CD4-positive, alpha-beta T cell treated with Interleukin-17A for 4 hours (primary cell): ENCODE data around the gene GOLGA6A.
A peak's percentile ranks its signal among the peaks of the same experiment; 100 is the strongest.
"Not testable (repeated sequence)": the region's sequence is repeated elsewhere in the genome, so short reads cannot be mapped to it uniquely, and the experiment has no call there.

ENCODE experiments used
- DNase-seq: peaks from one replicate; pipeline ENCODE4 v3.0.0-alpha.2; 2020; ENCODE audit warnings: mixed read lengths

The GOLGA6A gene

DNA sequence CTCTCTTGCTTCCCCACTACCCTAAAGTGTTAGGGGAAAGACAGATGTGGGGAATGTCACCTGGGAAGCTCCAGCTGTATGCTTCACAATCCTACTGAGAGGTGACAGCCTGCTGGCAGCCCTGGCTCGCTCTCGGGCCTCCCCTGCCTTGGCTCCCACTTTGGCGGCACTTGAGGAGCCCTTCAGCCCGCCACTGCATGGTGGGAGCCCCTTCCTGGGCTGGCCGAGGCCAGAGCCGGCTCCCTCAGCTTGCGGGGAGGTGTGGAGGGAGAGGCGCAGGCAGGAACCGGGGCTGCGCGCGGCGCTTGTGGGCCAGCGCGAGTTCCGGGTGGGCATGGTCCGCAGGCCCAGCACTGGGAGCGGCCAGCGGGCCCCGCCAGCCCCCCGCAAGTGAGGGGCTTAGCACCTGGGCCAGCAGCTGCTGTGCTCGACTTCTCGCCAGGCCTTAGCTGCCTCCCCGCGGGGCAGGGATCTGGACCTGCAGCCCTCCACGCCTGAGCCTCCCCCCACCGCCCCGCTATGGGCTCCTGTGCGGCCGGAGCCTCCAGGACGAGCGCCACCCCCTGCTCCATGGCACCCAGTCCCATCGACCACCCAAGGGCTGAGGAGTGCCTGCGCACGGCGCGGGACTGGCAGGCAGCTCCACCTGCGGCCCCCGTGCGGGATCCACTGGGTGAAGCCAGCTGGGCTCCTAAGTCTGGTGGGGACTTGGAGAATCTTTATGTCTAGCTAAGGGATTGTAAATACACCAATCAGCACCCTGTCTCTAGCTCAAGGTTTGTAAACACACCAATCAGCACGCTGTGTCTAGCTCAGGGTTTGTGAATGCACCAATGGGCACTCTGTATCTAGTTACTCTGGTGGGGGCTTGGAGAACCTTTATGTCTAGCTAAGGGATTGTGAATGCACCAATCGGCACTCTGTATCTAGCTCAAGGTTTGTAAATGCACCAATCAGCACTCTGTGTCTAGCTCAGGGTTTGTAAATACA is 29.8 kb downstream of the GOLGA6A start:
- not testable (repeated sequence) for DNase-seq

- no peak for DNase-seq
These were observed 31.7 kb downstream of the GOLGA6A start for GRCh38 chr15:74050556-74051234.

DNA sequence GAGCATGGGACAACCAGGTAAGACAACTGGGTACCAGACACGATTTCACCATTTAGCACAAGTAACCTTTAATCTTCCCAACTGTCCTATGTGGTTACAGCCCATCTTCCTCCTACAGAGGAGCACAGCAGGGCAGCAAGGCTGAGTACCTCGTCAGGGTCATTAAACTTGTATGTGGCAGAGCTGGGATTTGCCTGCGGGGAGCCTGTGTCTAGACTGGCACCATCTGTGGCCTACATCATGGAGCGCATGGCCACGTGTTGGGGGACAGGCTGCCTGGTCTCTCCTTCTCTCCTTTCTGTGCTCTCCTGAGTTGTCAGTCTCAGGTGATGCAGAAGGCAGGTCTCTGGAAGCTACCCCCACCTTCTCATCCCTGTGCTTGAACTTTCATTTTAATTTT is 32.2 kb downstream of the GOLGA6A start:
- DNase-seq: no peak

DNA sequence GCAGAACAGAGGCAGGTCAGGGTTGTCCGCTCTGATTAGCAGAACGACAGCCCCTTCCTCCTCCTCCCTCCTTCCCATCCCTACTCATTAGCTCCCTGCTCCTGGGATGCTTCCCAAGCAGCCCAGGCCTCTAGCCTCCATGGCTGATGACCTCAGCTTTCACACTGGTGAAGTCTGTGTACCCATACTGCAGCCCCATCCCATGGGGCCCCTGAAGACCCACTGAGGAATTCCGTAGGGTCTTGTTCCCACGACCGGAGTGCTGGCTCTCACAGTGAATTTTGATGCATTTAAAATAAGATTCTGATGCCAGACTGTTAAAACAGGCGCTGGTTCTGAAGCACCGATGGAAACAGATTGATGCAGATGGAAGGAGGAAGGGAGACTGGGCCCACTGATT is 36.1 kb downstream of the GOLGA6A start:
- DNase-seq: no peak

GRCh38 chr15:74045636-74046274 is 36.6 kb downstream of the GOLGA6A start:
- no peak for DNase-seq

DNA sequence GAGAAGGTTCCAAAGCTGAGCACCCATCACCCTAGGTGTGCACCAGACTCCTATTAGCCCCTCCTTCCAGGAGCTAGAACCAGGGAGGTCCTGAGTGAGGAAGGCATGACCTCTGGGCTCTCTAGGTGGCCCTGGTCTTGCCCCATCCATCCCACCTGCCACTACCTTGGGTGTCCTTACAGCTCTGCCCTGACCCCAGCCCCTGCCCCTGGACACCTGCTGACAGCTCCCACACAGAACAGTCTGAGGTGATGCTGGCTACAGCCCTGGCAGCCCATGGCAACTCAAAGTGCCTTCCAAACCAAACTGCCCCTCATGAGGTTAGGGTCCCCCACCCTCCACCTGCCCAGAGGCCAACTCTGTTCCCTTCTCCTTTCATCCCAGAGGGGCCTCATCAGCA is 37.2 kb downstream of the GOLGA6A start:
- DNase-seq: no peak

- no peak for DNase-seq
These were observed 37.9 kb downstream of the GOLGA6A start for GRCh38 chr15:74044267-74045110.

DNA sequence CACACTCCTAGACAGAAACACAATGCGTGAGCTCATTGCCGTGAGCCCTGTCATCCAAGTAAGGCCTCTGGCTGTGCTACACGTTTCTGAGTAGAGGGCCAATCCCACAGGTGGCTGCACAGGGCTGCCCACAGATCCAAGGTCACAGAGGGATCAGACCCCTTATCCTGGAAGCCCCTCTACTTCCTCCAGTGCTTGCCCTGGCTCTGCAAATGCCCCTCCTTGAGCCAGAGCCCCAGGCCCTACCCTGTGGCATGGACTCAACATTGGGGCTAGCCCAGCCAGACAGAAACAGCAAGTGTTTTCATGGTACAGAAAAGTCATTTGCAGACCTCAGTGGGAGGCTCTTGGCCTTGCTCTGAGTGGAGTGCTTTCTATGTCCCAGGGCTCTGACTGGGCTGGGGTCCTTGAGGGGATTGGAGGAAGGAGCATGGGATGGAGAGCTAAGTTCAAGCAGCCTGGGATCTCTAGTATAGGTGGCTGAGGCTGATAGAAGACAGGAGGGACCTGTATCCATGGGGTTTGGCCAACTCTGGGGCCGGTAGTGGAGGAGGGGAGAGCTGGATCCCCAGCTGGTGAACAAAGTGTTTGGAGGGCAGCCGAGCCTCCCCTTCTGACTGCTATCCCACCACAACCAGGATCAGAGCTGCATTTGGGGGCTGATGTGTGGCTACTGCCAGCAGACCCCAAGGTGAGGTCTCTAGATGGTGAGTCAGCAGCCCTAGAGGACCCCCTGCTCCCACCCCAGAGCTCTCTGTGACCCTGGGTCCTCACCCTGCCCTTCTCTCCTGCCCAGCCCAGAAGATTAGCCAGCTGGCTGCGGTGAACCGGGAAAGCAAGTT is 38.7 kb downstream of the GOLGA6A start:
- no peak for DNase-seq

DNA sequence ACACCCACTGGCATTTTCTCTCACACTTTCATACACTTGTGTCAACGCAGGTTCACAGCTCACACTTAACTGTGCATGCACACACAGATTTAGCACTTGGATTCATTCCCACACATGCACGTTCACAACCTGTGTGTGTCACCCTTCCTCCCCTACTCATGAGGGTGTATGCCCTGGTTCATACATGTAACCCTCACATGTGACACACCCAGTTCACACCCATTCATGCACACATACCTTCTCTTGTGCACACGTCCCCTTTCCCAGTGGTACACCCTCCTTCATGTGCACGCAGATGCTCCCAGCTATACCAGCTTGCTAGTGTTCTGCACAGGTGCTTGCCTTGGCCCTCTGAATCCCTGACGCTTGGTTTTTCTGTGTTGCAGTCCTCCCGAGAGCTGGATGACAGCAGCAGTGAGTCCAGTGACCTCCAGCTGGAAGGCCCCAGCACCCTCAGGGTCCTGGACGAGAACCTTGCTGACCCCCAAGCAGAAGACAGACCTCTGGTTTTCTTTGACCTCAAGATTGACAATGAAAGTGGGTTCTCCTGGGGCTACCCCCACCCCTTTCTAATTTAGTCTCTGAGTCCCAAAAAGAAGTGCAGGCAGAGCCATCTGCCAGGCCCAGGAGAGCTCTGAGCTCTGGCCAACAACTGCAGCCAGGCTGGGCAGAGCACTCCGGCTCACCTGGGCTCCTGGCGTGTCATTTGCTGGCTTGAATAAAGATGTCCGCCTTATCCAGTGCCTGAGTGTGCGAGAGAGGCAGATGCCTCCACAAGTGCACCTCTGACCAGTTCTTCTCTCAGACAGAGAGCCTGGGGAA is 39.5 kb downstream of the GOLGA6A start:
- DNase-seq: no peak

DNA sequence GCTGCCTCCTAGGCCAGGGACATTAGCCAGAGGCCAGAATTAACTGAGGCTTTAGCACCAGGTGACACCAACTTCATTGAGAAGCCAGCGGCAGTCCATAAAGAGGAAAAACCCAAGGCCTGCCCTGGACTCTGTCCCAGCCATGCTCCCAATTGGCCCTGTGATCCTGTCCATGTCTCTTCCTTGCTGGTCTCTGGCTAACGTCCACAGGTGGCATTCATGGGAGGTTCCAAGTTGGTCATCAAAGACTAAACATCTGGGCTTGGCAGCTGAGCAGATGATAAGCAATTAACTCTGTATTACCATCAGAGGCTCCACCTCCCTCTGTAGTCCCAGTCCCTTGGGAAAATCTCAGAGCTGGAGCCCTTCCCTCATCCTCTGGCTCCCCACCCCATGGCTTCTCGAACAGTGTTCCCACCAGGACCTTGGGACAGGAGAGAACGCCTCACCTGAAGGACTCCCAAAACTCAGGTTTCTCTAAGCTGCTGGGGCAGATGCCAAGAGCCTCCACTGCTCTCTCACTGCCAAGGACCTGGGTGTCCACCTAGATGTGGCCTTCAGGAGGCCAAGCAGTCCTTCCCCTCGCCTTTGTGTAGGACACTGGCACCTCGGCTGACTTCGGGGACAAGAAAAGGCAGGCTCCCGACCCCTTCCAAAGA is 40.4 kb downstream of the GOLGA6A start:
- no peak for DNase-seq

GRCh38 chr15:74041311-74041756 is 41.0 kb downstream of the GOLGA6A start:
- DNase-seq: no peak

DNA sequence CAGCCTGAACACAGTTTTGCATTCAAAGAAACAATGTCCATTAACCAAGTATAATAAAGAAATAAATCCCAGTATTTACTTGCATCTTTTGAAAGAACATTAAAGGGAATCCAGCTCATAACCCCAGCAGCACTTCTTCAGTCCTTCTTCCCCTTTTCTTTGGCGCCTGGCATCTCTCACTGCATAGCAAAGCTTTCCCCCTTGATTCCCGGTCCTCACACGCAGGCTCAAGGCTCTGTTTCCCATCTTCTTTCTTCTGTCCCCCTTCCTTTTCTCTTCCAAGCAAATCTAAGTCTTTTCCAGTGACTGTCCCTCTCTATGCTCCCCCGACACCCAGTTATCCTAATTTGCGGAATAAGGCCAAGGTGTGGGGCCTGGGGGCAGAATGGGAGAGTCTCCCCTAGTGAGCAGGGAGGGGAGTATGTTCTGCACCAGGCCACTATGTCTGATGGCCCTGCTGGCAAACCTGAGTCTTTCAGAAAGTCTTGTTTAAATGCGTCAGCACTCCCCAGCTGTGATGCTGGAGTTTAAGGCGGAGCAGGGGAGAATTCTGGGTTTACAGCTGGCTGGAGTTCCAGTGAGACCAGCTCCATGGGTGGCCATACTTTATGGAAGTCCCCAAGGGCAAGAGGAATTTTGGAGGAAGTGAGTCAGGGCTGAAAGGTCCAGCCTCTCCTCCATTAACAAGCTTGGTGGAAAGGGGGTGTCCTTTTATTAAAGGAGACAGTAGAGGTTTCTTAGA is 42.1 kb downstream of the GOLGA6A start:
- DNase-seq: no peak

DNA sequence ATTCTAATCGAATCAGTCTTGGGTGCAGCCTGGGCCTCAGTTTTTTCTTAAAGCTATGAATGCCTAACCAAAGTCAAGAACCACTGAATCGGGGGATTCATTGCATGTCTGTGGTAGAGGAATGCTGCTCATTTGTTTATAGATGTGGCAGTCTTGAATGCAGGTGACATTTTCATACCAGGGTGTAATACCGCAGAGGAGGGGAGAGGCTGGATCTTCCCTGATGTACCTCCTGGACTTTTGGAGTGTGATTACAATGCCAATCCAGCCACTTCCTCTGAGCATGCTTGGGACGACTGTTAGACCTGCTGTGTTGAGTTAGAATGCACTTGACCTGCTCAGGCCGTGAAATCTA is 42.7 kb downstream of the GOLGA6A start:
- no peak for DNase-seq

DNA sequence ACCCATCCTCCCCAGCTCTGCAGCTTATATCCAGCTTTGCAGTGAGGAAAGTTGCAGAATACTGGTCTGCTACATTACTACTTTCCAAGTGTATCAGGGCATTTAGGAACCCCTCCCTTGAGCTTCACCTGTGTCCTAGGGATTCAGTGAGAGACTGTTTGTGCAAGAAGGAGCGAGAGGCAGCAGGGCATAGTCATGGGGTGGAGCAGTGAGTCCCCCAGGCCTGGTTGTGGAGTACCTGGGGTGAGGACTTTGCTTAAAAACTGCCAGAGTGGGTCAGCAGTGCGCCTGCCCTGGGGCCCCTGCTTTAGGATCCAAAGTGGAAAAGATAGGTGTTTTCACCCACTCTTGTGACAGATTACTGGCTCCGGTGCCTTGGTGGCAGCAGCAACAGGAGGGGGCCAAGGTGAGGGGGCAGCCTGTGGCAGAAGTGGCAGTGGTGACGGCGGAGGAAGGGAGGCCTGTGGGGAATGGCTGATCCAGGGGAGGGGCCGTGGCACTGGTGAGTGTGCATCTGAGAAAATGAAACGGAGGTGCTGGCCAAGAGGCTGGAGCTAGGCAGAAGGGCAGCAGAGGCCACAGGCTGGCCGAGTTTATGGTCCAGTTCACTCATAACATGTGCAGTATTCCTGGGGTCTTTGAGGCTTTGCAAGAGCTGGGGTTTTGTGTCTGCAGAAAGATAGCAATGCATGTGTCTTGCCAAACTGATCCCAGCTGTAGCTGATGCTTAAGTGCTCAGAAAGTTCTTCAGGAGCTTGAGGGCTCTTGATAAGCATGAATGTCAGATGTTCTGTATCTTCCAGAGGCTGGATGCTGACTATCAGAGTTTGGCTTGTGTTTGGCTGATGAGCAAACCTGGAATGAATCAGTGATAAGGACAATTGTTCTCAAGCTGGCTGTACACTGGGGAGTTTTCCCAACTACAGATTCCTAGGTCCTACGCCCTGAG is 43.4 kb downstream of the GOLGA6A start:
- DNase-seq: no peak

DNA sequence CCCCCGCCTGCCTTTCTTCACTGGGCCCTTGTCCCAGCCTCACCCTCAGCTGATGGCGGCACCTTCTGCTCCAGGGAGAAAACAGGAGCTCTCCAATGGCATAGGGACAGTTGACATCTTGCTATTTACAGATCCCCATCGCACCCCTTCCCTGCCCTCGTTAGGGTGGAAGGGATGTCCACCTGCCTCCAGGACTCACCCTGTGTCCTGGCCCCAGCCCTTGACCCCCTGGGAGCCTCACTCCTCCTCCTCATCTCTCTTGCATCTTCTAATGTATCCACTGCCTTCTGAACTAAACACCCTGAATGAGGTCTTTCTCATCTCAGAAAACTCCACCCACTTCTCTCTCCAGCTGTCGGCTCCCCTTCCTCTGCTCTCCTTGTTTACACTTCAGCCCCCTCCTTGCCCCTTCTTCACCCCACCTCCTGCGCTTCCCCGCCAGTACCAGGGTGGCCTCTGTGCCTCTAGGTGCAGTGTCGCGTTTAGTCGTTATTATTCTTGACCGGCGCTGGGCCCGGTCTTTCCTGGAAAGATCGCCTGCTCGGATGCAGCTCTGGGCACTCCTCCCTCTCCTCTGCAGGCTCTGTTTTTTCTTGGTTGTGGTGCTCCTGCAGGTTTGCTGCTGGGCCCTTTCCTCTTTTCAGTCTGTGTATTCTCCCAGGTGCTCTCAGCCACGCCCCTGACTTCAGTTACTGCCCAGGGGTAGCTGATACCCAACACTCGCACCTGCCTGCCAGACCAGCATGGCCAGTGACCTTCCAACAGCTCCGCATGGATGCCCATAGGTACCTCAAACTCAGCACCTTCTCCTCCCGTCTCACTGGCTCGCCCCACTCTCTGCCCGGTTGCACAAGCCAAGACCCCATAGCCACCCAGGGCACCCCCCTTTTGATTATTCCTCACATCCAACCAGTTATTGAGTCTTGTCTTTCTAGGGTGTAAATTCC is 44.9 kb downstream of the GOLGA6A start:
- no peak for DNase-seq

- DNase-seq: peak; percentile 25
These were observed 45.8 kb downstream of the GOLGA6A start for GRCh38 chr15:74036271-74037170.
